Sigmoid colon (tissue), 7 donors: ENCODE results near the gene MAU2. TPM values are rescaled to one million over a fixed set of nuclear protein-coding genes. Genes with fewer than 3 reads are reported as not detected.

Source experiments
- DNase-seq: peaks from one replicate; pipeline ENCODE4 v3.0.0-alpha.2; 2019
- H3K27ac ChIP-seq, 4 donors: fragments of 200-600 bp; sonication (generic); one replicate each; pipeline ENCODE4 v1.5.1; 2016 to 2019; ENCODE audit warnings: mild to moderate bottlenecking in 1 of 4
- H3K27me3 ChIP-seq, 3 donors: fragments of 200-600 bp; sonication (generic); one replicate each; pipeline ENCODE4 v1.5.1; 2019; ENCODE audit warnings: mild to moderate bottlenecking in 1 of 3
- H3K36me3 ChIP-seq, 4 donors: fragments of 200-600 bp; sonication (generic); one replicate each; pipeline ENCODE4 v1.5.1; 2016 to 2019
- H3K4me1 ChIP-seq, 4 donors: fragments of 200-600 bp; sonication (generic); one replicate each; pipeline ENCODE4 v1.5.1; 2017 to 2019
- H3K4me3 ChIP-seq, 4 donors: fragments of 200-600 bp; sonication (generic); one replicate each; pipeline ENCODE4 v1.5.1; 2017 to 2019; ENCODE audit warnings: mild to moderate bottlenecking in 2 of 4, moderate library complexity in 1 of 4
- H3K9me3 ChIP-seq, 4 donors: fragments of 200-600 bp in 3 of 4; sonication (generic) in 3 of 4; one replicate each; pipeline versions ENCODE4 v1.5.1 to v1.6.1; 2013 to 2019
- CTCF ChIP-seq, 4 experiments: fragments of 450-650 bp in 3 of 4; fragments of 200-600 bp in 1 of 4; IDR thresholded peaks; one replicate each; pipeline ENCODE4 v1.5.1; 2016 to 2019; ENCODE audit warnings: antibody characterized with exemption in 4 of 4, mild to moderate bottlenecking in 3 of 4, moderate library complexity in 2 of 4
- EP300 ChIP-seq, 4 donors: sonication (generic); formaldehyde crosslinking; IDR thresholded peaks; one replicate each; pipeline ENCODE4 v1.6.1; 2017; ENCODE audit warnings: antibody characterized with exemption in 4 of 4
- POLR2A ChIP-seq, 2 donors: fragments of 450-650 bp; IDR thresholded peaks; one replicate each; pipeline ENCODE4 v1.6.1; 2016; ENCODE audit warnings: antibody characterized with exemption in 2 of 2, mild to moderate bottlenecking in 2 of 2, moderate library complexity in 2 of 2
- POLR2AphosphoS5 ChIP-seq, 4 donors: sonication (generic); formaldehyde crosslinking; IDR thresholded peaks; one replicate each; pipeline ENCODE4 v1.6.1; 2017; ENCODE audit warnings: antibody characterized with exemption in 4 of 4
- WGBS, 2 donors: extraction: QIAGEN DNeasy Blood & Tissue Kit; methylation state at CpG; one replicate each; pipeline ENCODE4 v1.1.7; 2013; 5-methylcytosine and 5-hydroxymethylcytosine counted together
- intact Hi-C: fragments of 100-400 bp; cut with DNase I; formaldehyde crosslinking; loops from one replicate; pipeline ENCODE4 v1.15.1; 2023
- polyA plus RNA-seq, 3 donors: library from polyadenylated mRNA; stranded (reverse); fragments of 200-250 nt; gene quantifications; one replicate each; pipeline ENCODE4 v1.2.3, GENCODE V29; 2013
- total RNA-seq, 4 donors: library from RNA; depleted of rRNA; stranded (reverse); fragments of >200 nt; gene quantifications; one replicate each; pipeline ENCODE4 v1.1.0, GENCODE V29; 2016
- donor health status: healthy with polysubstance abuse.
- donor health status: Bipolar disorder and iron deficiency.
- donor health status: healthy.

Gene MAU2
- total and polyA plus RNA-seq, 7 donors = 7.8 to 94.4 (median 33.3) TPM

DNA sequence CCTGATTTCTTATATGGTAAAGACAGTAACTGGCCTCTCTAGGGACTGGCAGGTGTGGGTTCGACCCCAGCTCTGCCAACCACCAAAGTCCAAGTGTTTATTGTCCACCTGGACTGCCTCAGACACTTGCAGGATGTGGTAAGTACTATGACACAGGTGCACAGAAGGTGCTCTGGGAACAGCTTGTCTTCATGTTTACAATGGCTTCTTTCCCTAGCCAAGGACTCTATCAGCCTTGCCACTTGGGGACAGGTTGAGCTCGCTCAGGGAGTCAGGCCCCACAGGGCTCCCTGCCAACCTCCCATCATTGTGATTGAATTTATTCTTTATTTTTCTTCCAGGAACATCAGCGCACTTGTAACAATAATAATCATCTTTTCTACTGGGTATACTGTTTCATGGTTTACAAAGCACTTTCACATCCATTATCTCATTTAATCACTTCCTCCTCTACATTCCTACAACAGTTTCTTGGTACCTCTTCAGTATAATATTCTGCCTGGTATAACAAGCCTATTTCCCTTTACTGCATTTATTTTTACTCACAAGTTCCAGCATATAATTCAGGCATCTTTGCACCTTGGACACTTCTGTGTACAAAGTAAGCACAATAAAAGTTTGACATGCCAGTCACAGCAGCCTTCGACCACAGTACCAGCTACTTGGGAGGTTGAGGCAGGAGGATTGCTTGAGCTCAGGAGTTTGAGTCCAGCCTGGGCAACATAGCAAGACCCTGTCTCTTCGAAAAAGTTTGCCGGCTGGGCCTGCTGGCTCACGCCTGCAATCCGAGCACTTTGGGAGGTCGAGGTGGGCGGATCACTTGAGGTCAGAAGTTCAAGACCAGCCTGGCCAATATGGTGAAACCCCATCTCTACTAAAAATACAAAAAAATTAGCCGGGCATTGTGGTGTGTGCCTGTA, 60.6 kb downstream of the MAU2 start:
- H3K4me1 ChIP-seq = peaks cover 0 to 40% (median 30%) of the 10 kb centered on the region in 4 donors
- TF ChIP-seq CTCF (IDR thresholded peaks at IDR 0.05) (no peak), POLR2AphosphoS5 (IDR thresholded peaks at IDR 0.05) (no peak), POLR2A (IDR thresholded peaks at IDR 0.05) (no peak), EP300 (IDR thresholded peaks at IDR 0.05) (no peak)
- WGBS, 2 donors = 42 to 76% methylated on average over 11 of the region's 11 CpGs

GRCh38 chr19:19382118-19382517, 61.5 kb downstream of the MAU2 start:
- no peak for DNase-seq
- no peaks in the 10 kb centered on the region for H3K27me3 ChIP-seq
- H3K36me3 ChIP-seq = no peaks in the 10 kb centered on the region
- no peaks in the 10 kb centered on the region for H3K9me3 ChIP-seq
- H3K4me1 ChIP-seq = peaks cover 0 to 48% (median 39%) of the 10 kb centered on the region in 4 donors
- WGBS, 2 donors = 61 to 86% methylated on average over 8 of the region's 8 CpGs
- H3K27ac ChIP-seq = no peak overlapping the region
- intact Hi-C loops = no loop called here
- no peak overlapping the region for H3K4me3 ChIP-seq
- TF ChIP-seq POLR2A (IDR thresholded peaks at IDR 0.05) (no peak), POLR2AphosphoS5 (IDR thresholded peaks at IDR 0.05) (no peak), EP300 (IDR thresholded peaks at IDR 0.05) (no peak), CTCF (IDR thresholded peaks at IDR 0.05) (no peak)

More for the DNA sequence above, 60.6 kb downstream of the MAU2 start:
- intact Hi-C loops = no loop called here
- Histone ChIP-seq H3K9me3 (no peaks in the 10 kb centered on the region), H3K27me3 (no peaks in the 10 kb centered on the region), H3K27ac (no peak overlapping the region), H3K36me3 (no peaks in the 10 kb centered on the region), H3K4me3 (no peak overlapping the region)
- DNase-seq = no peak

GRCh38 chr19:19384486-19384885, 63.9 kb downstream of the MAU2 start:
- H3K4me3 ChIP-seq = peak overlapping the region; percentile 39 to 93 (median 80)
- no peaks in the 10 kb centered on the region for H3K36me3 ChIP-seq
- no peaks in the 10 kb centered on the region for H3K9me3 ChIP-seq
- H3K27me3 ChIP-seq = no peaks in the 10 kb centered on the region
- 65 to 82% methylated on average over 13 of the region's 13 CpGs for WGBS, 2 donors
- peaks cover 0 to 41% (median 28%) of the 10 kb centered on the region in 4 donors for H3K4me1 ChIP-seq
- TF ChIP-seq EP300 (IDR thresholded peaks at IDR 0.05) (no peak), POLR2A (IDR thresholded peaks at IDR 0.05) (no peak), CTCF (IDR thresholded peaks at IDR 0.05) (no peak), POLR2AphosphoS5 (IDR thresholded peaks at IDR 0.05) (no peak)
- intact Hi-C loops = no loop called here
- H3K27ac ChIP-seq = peak overlapping the region in 3 of 4 donors; percentile 84 to 89 (median 88)
- no peak for DNase-seq

GRCh38 chr19:19385131-19385895, 64.7 kb downstream of the MAU2 start:
- TF ChIP-seq CTCF (IDR thresholded peaks at IDR 0.05) (no peak), POLR2AphosphoS5 (IDR thresholded peaks at IDR 0.05) (peak; percentile 39 to 81 (median 76)), EP300 (IDR thresholded peaks at IDR 0.05) (no peak), POLR2A (IDR thresholded peaks at IDR 0.05) (peak; percentile 50 to 54)
- peak; percentile 100 for DNase-seq
- intact Hi-C loops = loop anchor here (1.0 kb wide), 1 partner anchor 20 kb away; the partner anchor contains the start of gene GATAD2A
- 1% methylated on average over 75 of the region's 75 CpGs for WGBS, 2 donors
- no peaks in the 10 kb centered on the region for H3K36me3 ChIP-seq
- H3K9me3 ChIP-seq = no peaks in the 10 kb centered on the region
- peak overlapping the region; percentile 78 to 89 (median 86) for H3K27ac ChIP-seq
- no peaks in the 10 kb centered on the region for H3K27me3 ChIP-seq
- peak overlapping the region; percentile 61 to 93 (median 80) for H3K4me3 ChIP-seq
- H3K4me1 ChIP-seq = peaks cover 0 to 43% (median 28%) of the 10 kb centered on the region in 4 donors
